Measurements from ENCODE around the gene CASP3.
"Not testable (repeated sequence)": the region's sequence is repeated elsewhere in the genome, so short reads cannot be mapped to it uniquely, and the experiment has no call there.

The CASP3 gene

DNA sequence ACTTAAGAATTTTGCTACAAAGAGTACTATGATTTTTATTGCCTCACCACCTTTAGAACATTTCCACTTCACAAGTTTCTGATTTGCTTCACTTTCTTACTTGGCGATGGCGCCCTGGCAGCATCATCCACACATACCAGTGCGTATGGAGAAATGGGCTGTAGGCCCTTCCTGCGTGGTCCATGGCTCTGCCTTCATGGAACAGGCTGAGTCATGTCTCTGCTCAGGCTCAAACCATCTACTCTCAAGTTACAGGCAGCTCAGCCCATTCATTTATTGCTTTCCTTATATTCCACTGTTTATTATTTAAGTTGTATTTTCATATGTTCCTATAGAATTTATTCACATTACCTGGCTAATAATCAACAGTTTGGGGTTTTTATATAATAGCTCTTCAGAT, 21.1 kb downstream of the CASP3 start:
- no peak for DNase-seq

DNA sequence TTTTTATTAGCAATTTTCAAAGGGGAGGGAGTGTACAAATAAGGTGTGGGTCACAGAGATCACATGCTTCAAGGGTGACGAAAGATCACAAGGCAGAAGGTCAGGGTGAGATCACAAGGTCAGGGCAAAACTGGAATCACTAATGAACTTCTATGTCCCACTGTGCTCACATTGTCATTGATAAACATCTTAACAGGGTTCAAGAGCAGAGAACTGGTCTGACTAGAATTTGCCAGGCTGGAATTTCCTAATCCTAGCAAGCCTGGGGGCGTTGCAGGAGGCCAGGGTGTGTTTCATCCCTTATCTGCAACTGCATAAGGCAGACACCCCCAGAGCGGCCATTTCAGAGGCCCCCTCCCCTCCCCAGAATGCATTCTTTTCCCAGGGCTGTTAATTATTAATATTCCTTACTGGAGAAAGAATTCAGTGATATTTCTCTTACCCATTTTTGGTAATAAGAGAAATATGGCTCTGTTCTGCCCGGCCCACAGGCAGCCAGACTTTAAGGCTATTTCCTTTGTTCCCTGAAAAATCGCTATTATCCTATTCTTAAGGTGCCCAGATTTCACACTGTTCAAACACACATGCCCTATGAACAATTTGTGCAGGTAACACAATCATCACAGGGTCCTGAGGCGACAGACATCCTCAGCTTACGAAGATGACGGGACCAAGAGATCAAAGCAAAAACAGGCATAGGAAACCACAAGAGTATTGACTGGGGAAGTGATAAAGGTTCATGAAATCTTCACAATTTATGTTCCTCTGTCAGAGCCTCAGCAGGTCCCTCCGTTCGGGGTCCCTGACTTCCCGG, 23.3 kb downstream of the CASP3 start:
- DNase-seq, result not testable (repeated sequence)

DNA sequence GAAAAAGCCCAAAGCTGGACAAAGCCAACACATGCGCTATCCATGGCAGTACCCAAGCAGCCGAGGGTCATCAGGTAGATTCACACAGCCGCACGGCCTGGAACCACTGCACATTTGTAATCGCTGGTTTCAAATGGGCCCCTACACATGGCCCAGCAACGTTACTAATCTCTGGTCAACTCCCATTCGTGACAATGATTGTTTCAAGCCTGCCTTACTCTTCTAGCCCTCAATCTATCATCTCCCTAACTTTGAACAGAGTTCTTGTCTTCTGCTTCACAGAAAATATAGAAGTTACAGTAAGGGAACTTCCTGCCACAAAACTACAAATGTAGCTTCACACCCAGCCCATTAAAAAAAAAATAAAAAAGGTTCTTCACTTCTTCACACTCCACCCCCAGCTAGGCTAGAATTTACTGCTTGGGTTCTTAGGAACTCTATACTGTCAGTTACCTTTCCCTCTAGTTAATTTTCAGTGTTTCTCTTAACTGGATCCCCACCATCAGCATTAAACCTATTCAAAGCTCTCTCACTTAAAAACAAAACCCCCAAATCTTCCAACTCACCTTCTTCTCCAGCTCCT, 24.2 kb downstream of the CASP3 start:
- DNase-seq, result no peak

DNA sequence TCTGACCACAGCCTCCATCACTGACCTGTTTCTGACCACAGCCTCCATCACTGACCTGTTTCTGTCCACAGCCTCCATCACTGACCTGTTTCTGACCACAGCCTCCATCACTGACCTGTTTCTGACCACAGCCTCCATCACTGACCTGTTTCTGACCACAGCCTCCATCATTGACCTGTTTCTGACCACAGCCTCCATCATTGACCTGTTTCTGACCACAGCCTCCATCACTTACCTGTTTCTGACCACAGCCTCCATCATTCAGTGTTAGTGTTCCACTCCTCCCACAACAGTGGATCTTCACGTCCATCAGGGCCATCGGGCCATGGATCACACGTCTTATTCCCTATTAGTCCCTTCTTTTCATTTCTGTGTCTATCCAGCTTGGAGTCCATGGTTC, 24.7 kb downstream of the CASP3 start:
- DNase-seq, result not testable (repeated sequence)

DNA sequence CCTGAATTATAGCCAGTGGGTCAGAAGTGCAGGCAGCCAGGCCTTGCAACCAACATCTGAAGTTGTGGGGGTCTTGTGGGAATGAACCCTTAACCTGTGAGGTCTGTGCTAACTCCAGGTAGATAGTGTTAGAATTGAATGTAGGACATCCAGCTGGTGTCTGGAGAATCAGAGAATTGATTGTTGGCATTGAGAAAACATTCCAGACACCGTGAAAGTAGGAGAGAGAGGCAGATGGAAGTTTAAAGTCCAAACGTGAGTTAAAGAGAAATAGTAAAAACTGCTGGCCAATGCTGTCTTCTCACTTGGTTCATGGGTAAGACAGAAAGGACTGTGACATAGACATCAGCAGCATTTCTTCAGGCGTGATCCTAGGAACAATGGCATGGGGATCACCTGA, 27.7 kb downstream of the CASP3 start:
- DNase-seq, result no peak

DNA sequence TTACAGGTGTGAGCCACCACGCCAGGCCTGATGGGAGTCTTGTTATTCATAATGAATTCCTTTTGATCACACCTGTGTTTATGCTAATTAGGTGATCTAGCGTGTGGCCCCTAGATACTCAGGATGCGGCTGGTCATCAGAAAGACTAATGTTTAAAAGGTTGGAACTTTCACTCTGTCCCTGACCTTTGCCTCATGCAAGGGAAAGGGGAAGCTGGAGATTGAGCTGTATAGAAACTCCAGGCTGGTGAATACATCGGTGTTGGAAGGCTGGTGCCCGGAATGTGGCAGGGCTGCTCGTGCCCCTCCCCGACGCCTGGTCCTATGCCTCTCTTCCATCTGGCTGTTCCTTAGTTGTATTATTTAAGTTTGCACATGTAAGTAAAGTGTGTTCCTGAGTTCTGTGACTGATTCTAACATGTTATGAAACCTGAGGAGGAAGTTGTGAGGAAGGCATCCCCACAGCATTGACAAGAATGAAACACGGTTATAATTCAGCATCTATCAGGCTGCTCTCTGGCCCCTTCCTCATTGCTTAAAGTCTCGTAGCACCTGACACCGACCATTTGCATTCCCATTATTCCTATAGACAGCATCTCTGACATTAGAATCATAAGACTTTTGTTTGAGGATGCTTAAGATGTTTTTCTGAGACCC, 28.9 kb downstream of the CASP3 start:
- DNase-seq, result no peak

DNA sequence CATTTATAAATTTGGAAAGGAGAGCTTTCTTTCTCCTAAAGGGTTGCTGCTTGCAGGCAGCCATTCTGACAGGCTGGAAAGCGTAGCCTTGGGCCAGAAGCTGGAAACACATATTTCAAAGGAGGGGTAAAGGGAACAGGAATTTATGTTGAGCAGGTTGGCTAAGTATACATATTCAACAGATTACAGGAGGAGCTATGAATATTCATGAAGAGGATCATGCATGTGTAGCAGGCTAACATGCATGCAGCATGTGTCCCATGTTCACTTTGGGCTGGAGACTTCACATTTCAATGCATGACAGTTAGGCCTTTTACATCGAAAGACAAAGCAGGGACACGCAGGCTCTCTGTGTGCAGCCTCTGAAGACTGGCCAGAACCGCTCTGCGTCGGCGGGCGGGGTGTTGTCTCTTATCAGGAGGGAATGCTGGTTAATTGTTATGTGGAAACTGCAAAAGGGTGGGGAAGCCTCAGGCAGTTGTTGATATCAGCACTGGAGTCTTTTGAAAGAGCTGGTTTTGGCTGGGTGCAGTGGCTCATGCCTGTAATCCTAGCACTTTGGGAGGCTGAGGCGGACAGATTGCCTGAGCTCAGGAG, 31.5 kb downstream of the CASP3 start:
- DNase-seq, result no peak

DNA sequence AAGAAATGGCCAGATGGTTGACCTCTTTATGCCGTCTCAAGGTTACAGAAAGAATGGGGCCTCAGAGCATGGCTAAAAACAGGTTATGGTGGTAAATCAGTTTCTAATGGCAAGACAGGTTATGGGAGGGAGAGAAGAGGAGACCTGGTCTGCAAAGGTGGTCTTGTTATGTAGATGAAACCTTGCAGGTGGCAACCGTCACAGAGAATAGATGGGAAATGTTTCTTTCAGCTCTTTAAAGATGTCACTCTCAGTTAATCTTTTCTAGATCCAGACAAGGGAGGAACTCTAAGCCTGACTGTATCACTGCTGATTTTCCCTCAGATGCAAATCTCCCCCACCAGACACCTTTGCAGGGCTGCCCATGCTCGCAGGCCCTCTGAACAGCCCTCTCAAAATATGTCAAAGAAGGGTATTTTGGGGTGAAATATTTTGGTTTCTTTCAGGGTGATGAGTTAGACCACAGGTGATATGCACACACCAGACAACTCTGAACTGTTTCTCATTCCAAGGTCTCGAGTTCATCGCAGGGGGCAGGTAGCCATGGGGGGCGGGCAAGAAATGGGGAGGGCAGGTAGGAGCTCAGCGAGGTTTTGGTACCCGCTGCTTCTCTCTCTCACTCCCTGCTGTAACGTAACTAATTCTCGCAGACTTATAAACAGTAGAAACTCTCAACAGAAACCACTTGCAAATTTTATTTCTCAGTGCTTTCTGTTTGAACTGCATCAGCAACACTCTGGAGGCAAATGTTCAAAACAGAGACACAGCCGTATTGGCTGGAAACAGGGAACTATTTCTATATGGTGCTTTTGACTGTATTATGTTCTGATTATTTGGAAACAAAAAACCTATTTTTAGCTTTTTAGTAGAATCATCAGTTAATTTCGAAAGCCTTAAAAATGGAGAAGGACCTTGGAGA, 32.4 kb downstream of the CASP3 start:
- no peak for DNase-seq

DNA sequence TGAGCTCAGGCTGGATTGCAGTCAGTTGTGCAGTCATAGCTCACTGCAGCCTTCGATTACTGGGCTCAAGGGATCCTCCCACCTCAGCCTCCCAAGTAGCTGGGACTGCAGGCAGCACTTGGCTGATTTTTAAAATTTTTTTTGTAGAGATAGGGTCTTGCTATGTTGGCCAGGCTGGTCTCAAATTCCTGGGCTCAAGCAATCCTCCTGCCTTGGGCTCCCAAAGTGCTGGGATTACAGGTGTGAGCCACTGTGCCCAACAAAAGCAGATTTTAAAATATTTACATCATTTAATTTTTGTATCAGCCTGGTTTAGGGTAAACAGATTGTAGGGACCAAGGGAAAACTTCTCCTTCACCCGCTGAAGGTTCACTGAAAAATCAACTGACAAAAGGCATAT, 33.1 kb downstream of the CASP3 start:
- DNase-seq, result not testable (repeated sequence)

DNA sequence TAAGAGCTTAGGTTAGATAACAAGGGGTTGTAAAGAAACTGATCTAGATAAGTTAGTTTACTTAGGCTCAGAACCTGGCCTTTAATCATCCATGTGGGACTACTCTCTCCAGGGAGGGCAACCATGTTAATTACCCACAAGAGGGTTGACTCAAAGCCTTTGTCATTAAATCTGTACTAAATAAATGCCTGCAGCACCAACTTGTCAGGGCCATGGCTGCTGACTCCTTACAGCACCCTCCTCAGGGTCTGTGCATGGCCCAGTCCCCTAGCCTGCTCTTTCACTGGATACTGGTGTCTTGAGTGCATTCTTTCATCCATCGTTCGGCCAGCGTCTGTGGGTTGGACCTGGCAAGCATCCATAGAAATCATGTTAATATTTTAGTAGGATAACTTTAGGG, 34.7 kb downstream of the CASP3 start:
- no peak for DNase-seq

DNA sequence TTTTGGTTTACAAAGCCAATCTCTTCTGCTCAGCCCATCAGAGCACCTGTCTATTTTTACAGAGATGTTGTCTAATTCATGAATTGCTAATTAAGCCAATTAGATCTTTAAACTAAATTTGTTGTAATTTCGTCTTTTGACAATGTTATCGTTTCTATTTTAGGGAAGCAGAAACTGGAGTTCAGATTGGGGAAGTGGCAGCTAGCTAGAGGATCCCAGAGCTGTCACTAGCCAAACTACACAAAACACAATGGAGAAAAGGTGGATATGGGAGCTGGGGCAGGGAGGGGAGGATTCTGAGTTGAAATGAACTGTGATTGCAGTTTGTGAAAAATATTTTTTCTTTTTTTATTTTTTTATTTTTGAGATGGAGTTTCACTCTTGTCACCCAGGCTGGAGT, 35.8 kb downstream of the CASP3 start:
- DNase-seq, result no peak

DNA sequence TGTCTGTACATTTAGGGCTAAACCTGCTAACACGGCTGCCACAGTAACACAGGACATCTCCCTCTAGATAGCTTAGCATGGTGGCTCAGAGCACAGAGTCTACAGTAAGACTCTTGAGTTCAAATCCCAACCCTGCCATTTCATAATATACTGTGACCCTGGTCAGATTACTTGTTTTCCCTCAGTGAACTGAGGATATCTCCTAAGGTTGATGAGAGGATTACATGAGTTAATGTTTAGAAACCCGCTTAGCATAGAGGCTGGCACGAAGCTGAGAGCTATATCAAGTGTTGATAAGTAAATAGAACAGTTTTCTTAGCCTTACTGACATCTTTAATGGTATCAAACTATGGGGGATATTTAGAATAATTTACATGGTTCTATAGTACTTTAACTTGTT, 37.2 kb downstream of the CASP3 start:
- no peak for DNase-seq

DNA sequence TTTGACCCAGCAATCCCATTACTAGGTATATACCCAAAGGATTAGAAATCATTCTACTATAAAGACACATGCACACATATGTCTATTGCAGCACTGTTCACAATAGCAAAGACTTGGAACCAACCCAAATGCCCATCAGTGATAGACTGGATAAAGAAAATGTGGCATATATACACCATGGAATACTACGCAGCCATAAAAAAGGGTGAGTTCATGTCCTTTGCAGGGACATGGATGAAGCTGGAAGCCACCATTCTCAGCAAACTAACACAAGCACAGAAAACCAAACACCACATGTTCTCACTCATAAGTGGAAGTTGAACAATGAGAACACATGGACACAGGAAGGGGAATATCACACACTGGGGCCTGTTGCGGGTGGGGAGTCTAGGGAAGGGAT, 41.8 kb downstream of the CASP3 start:
- DNase-seq, result not testable (repeated sequence)

DNA sequence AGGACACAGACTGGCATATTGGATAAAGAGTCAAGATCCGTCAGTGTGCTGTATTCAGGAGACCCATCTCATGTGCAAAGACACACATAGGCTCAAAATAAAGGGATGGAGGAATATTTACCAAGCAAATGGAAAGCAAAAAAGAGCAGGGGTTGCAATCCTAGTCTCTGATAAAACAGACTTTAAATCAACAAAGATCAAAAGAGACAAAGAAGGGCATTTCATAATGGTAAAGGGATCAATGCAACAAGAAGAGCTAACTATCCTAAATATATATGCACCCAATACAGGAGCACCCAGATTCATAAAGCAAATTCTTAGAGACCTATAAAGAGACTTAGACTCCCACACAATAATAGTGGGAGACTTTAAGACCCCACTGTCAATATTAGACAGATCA, 46.4 kb downstream of the CASP3 start:
- not testable (repeated sequence) for DNase-seq

DNA sequence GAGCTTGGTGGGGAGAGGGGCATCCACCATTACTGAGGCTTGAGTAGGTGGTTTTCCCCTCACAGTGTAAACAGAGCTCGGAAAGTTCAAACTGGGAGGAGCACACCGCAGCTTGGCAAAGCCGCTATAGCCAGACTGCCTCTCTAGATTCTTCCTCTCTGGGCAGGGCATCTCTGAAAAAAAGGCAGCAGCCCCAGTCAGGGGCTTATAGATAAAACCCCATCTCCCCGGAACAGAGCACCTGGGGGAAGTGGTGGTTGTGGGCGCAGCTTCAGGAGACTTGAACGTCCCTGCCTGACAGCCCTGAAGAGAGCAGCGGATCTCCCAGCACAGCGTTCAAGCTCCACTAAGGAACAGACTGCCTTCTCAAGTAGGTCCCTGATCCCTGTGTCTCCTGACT, 48.3 kb downstream of the CASP3 start:
- not testable (repeated sequence) for DNase-seq

DNA sequence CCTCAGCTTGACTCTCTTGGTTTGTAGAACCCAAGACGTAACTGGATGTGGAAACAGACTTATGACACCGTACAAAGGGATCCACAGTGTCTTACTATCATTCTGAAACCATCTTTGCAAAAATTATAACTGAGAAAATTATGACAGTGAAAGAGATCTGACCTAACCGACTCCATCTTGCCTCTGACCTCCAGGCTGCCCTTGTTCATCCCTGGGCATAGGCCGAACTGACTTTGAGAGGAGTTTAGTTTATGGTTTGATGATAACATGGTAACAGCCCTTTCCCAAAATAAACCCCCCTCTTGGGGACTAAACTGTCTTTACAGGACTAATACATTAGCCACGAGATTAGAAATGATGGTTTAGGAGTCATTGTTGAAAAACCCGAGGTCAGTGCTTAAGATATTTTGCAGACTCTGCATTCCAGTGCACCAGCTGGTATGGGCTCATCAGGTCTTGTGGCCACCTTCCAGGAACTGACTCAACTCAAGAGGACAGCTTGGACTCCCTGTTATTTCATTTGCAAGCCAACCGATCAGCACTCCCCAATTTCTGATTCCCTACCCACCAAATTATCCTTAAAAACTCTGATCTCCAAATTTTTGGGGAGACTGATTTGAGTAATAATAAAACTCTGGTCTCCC, 49.6 kb downstream of the CASP3 start:
- DNase-seq, result no peak

DNA sequence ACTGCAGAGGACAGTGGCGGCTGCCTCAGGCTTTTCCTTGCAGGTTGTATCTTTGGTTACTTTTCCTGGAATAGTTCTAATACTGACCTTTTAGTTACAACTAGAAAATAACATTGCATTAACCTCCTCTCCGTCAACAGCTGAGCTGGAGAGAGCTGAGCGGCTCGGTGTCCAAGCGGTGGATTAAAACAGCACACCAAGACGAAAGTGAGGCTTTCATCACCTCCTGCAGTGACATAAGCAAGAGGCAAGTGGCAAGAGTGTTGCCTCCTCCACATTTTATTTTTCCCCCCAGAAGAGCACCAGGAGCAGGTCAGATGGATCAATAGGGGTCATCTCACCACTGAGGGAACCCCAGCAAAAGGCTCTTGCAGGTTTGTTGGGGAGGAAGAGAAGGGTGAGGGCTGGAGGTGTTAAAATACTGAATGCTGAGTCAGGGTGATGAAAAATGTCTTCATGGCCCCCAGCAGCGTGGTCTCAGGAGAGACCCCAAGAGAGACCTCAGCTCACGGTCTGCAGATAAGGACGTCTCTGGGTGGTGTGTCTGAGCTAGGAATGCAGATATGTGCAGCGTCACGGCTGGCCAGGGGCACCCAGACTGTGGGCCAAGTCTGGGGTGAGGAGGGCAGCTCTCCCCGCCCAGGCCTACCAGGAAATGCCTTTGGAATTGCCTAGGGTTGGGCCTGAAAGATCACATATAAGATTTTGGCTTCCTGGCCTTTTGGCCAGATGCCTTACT, 50.3 kb downstream of the CASP3 start:
- no peak for DNase-seq

DNA sequence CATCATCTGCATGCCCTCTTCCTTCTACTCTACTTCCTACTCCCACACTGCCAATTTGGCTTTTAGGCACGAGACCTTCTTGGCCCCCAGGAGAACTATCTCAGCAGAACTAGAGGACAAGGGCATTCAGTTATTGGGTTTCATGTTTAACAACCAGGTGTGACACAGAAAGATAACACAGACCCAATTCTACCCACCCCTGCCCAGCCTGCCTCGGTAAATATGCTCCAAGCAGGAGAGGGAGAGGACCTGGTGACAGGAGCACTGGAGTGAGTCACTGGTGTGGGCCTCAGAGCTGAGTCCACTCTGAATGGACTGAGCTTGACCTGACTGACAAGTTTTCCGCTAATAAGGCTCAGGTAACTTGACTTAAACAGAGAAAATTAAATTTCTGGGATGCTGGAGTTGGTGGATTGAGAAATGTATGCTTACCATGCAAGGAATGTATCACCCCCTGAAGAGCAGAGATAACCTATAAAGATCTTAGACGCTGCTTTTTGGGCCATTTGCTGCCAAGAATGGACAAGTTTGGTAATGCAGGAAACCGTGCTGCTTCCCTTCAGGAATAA, 52.5 kb downstream of the CASP3 start:
- no peak for DNase-seq

DNA sequence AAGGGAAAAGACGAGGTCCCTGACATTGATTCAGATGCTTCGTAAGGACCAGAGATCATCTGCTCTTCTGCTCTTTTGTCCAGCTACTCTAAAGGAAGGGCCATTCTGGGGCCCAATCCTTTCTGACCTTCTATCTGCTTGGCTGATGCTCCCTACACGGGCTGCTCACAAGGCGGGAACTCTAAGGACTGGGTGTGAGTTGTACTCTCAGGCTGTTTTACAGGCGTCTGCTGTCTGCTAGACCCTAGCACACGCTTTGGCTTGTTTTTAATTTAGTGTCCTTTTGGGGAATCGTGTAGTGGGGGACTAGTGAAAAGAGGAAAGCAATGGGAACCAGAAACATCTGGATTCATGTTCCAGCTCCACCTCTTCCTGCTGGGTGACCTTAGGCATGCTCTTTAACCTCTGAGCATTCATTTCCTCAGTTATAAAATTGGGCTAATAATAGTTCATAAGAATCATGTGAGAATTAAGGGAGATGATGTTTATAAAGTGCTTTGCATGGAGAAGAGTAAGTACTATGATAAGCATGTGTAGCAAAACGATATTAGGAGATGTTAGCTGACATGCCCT, 53.1 kb downstream of the CASP3 start:
- no peak for DNase-seq

DNA sequence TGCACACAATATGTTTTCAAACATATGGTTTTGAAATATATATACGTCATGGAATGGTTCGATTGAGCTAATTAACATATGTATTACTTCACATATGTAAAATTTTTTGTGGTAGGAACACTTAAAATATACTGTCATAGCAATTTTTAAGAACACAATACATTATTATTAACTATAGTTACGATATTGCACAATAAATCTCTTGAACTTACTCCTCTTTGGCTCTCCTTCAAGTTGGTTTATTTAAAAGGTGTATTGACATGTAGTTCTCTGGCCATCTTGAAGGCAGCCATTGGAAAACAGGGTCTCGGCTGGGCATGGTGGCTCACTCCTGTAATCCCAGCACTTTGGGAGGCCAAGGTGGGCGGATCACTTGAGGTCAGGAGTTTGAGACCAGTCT, 53.8 kb downstream of the CASP3 start:
- no peak for DNase-seq

DNA sequence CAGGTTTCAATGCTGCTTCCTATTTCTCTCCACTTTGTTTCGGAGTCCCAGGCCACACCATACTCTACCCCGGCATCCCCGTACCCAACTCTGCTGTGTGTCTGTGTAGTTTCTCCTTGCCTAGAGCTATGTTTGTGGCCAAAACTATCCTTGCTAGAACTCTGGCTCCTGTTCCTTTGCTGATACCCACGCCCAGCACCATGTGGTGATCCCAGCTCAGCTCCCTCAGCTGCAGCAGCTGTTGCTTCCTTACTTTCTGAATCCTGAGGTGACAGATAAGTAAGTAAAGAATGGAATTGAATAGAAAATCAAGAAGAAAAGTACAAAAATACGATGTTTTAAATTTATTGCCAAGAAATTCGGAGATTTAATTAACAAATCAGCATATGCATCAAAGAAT, 55.8 kb downstream of the CASP3 start:
- DNase-seq, result no peak
